GM12878 (cell line): ENCODE data around the gene COPS6. TPM values are rescaled to one million over a fixed set of nuclear protein-coding genes. Genes with fewer than 3 reads are reported as not detected.

Experiments
- CBX5 ChIP-seq: sonication (generic); IDR thresholded peaks from 2 replicates; pipeline ENCODE4 v1.6.1; 2016; ENCODE audit warnings: low read depth, moderate library complexity, mild to moderate bottlenecking, inconsistent platforms
- CHD4 ChIP-seq: fragments of 200-600 bp; sonication (generic); IDR thresholded peaks from 2 replicates; pipeline ENCODE4 v1.6.1; 2016; ENCODE audit warnings: mild to moderate bottlenecking
- EED ChIP-seq: sonication (generic); IDR thresholded peaks from 2 replicates; pipeline ENCODE4 v1.6.1; 2016; ENCODE audit warnings: antibody characterized with exemption, low read depth
- ESRRA ChIP-seq: IDR thresholded peaks from 2 replicates; pipeline ENCODE4 v1.6.1; 2012; ENCODE audit warnings: mild to moderate bottlenecking, low read length, improper control_type of control experiment
- HCFC1 ChIP-seq: fragments of 150-350 bp; IDR thresholded peaks from 2 replicates; pipeline ENCODE4 v1.6.1; 2014; ENCODE audit warnings: low read length
- JUNB ChIP-seq: IDR thresholded peaks from 2 replicates; pipeline ENCODE4 v1.6.1; 2016; ENCODE audit warnings: antibody characterized with exemption, mild to moderate bottlenecking
- MEF2B ChIP-seq: fragments of 450-650 bp; IDR thresholded peaks from 2 replicates; pipeline ENCODE4 v1.6.1; 2018; ENCODE audit warnings: mild to moderate bottlenecking, moderate library complexity; ENCODE audit not compliant: partially characterized antibody, poor library complexity, severe bottlenecking
- MLLT1 ChIP-seq: fragments of 450-650 bp; IDR thresholded peaks from 2 replicates; pipeline ENCODE4 v1.6.1; 2016; ENCODE audit warnings: mild to moderate bottlenecking
- NFYA ChIP-seq: IDR thresholded peaks from 2 replicates; pipeline ENCODE4 v1.6.1; 2011; ENCODE audit warnings: low read depth, mild to moderate bottlenecking, low read length, improper control_type of control experiment, borderline replicate concordance
- SMAD1 ChIP-seq: fragments of 450-650 bp; IDR thresholded peaks from 2 replicates; pipeline ENCODE4 v1.6.1; 2018; ENCODE audit warnings: mild to moderate bottlenecking, low read depth; ENCODE audit not compliant: partially characterized antibody
- STAT3 ChIP-seq: IDR thresholded peaks from 2 replicates; pipeline ENCODE4 v1.6.1; 2011; ENCODE audit warnings: low read depth, low read length, improper control_type of control experiment
- YY1 ChIP-seq: IDR thresholded peaks from 2 replicates; pipeline ENCODE4 v1.6.1; 2011; ENCODE audit warnings: low read depth, mild to moderate bottlenecking, low read length
- ZBTB11 ChIP-seq: fragments of 450-650 bp; formaldehyde crosslinking; IDR thresholded peaks from 2 replicates; pipeline ENCODE4 v1.5.0; 2022; ENCODE audit warnings: mild to moderate bottlenecking, missing genetic modification characterization
- ZSCAN29 ChIP-seq: fragments of 450-650 bp; IDR thresholded peaks from 2 replicates; pipeline ENCODE4 v1.6.1; 2017; ENCODE audit warnings: mild to moderate bottlenecking, moderate library complexity
- polyA plus RNA-seq, 11 experiments: library from polyadenylated mRNA; depleted of rRNA in 4 of 11; unstranded in 6 of 11; stranded (reverse) in 5 of 11; fragments of >200 nt; fragmentation: Nextera tagmentation in 4 of 11; fragmentation: Illumina TruSeq in 1 of 11; extraction: Ambion mirVana in 4 of 11; extraction: Trizol in 1 of 11; gene quantifications; 1 replicate in 1 of 11; 2 replicates in 10 of 11; pipeline versions ENCODE4 v1.2.1 to v1.2.3, GENCODE V29; 2011 to 2016; ENCODE audit warnings: inconsistent platforms in 2 of 11, missing spikeins in 2 of 11, low read depth in 1 of 11
- total RNA-seq, 4 experiments: library from RNA; depleted of rRNA in 3 of 4; stranded (reverse); fragments of >200 nt in 3 of 4; fragmentation: Illumina TruSeq in 1 of 4; extraction: Trizol in 1 of 4; gene quantifications; 2 replicates each; pipeline versions ENCODE4 v1.2.1 to v1.2.3, GENCODE V29; 2013 to 2021

Gene COPS6
- total and polyA plus RNA-seq, 10 of the 15 experiments (the other 5 are each of a cell fraction or from before 2014, with no cell fraction given) = 28.5 to 182 (median 81.5) TPM

GRCh38 chr7:100120733-100121036 lies 31.9 kb downstream of the COPS6 start (continued):
- TF ChIP-seq ZBTB11 (CRISPR knock-in tag) (no peak), JUNB (no peak), CBX5 (no peak), ZSCAN29 (no peak), SMAD1 (no peak), YY1 (no peak), CHD4 (no peak), MEF2B (no peak), ESRRA (no peak), NFYA (no peak), HCFC1 (no peak), EED (no peak), MLLT1 (no peak), STAT3 (no peak)
